Type B pancreatic cell (in vitro differentiated cells): Measurements from ENCODE around the gene SPATA13. TPM values are rescaled to one million over a fixed set of nuclear protein-coding genes. Genes with fewer than 3 reads are reported as not detected.
A peak's percentile ranks its signal among the peaks of the same experiment; 100 is the strongest.
"Not testable (repeated sequence)": the region's sequence is repeated elsewhere in the genome, so short reads cannot be mapped to it uniquely, and the experiment has no call there.

Experiments used
- DNase-seq: peaks from one replicate; pipeline ENCODE4 v3.0.0; 2021; ENCODE audit warnings: mixed read lengths; ENCODE audit not compliant: unreplicated experiment; ENCODE audit errors: extremely low spot score
- H3K27ac Mint-ChIP-seq: 2 replicates; pipeline ENCODE4 v1.8.0; 2021; ENCODE audit warnings: mild to moderate bottlenecking, mixed read lengths
- H3K27me3 Mint-ChIP-seq: 2 replicates; pipeline ENCODE4 v1.8.0; 2021; ENCODE audit warnings: mixed read lengths
- H3K36me3 Mint-ChIP-seq: 2 replicates; pipeline ENCODE4 v1.8.0; 2021; ENCODE audit warnings: mixed read lengths
- H3K4me1 Mint-ChIP-seq: one replicate; pipeline ENCODE4 v1.8.0; 2021; ENCODE audit warnings: mixed read lengths; ENCODE audit not compliant: unreplicated experiment
- H3K4me3 Mint-ChIP-seq: 2 replicates; pipeline ENCODE4 v1.8.0; 2021; ENCODE audit warnings: mild to moderate bottlenecking, mixed read lengths
- H3K9me3 Mint-ChIP-seq: 2 replicates; pipeline ENCODE4 v1.8.0; 2021; ENCODE audit warnings: mixed read lengths
- CTCF ChIP-seq: fragments of 200-600 bp; sonication (generic); conservative IDR thresholded peaks from 2 replicates; pipeline ENCODE4 v1.5.0; 2021; ENCODE audit warnings: antibody characterized with exemption, mild to moderate bottlenecking
- total RNA-seq: library from RNA; stranded (reverse); gene quantifications from 2 replicates; pipeline ENCODE4 v1.2.1, GENCODE V29; 2021; ENCODE audit warnings: low replicate concordance

Gene SPATA13
- total RNA-seq, 1 donor from 2014 or later = 22.0 TPM

- H3K27ac Mint-ChIP-seq = no peak overlapping the region
- no peaks in the 10 kb centered on the region for H3K9me3 Mint-ChIP-seq
- no peak for TF ChIP-seq CTCF
- no peak for DNase-seq
- peaks cover 9% of the 10 kb centered on the region for H3K4me1 Mint-ChIP-seq
- no peak overlapping the region for H3K4me3 Mint-ChIP-seq
- no peaks in the 10 kb centered on the region for H3K27me3 Mint-ChIP-seq
- peaks cover 11% of the 10 kb centered on the region for H3K36me3 Mint-ChIP-seq
Observed at GRCh38 chr13:24306632-24307031, 146.1 kb downstream of the SPATA13 start.

GRCh38 chr13:24307211-24308067 is 146.9 kb downstream of the SPATA13 start:
- Mint-ChIP-seq H3K9me3 (no peaks in the 10 kb centered on the region), H3K27me3 (peaks cover 4% of the 10 kb centered on the region), H3K4me3 (no peak overlapping the region), H3K27ac (no peak overlapping the region), H3K4me1 (peaks cover 9% of the 10 kb centered on the region), H3K36me3 (peaks cover 11% of the 10 kb centered on the region)
- TF ChIP-seq CTCF = no peak
- no peak for DNase-seq

- no peak overlapping the region for H3K27ac Mint-ChIP-seq
- no peaks in the 10 kb centered on the region for H3K9me3 Mint-ChIP-seq
- H3K27me3 Mint-ChIP-seq = peaks cover 4% of the 10 kb centered on the region
Observed at GRCh38 chr13:24308068-24308445, 147.5 kb downstream of the SPATA13 start.

GRCh38 chr13:24308488-24309020 is 148.0 kb downstream of the SPATA13 start:
- Mint-ChIP-seq H3K27ac (no peak overlapping the region), H3K4me1 (peaks cover 9% of the 10 kb centered on the region), H3K27me3 (peaks cover 4% of the 10 kb centered on the region), H3K9me3 (no peaks in the 10 kb centered on the region), H3K4me3 (no peak overlapping the region), H3K36me3 (peaks cover 7% of the 10 kb centered on the region)
- DNase-seq = no peak
- TF ChIP-seq CTCF = no peak

More at GRCh38 chr13:24308068-24308445, 147.5 kb downstream of the SPATA13 start:
- Mint-ChIP-seq H3K36me3 (peaks cover 11% of the 10 kb centered on the region), H3K4me3 (no peak overlapping the region), H3K4me1 (peaks cover 9% of the 10 kb centered on the region)
- no peak for DNase-seq
- no peak for TF ChIP-seq CTCF

- H3K27ac Mint-ChIP-seq, H3K9me3 Mint-ChIP-seq, H3K4me3 Mint-ChIP-seq: not testable (repeated sequence)
Observed at GRCh38 chr13:24309300-24309699, 148.8 kb downstream of the SPATA13 start, which contains the start of gene C1QTNF9. Gene C1QTNF9 (plus strand): TSS chr13:24309580. CDS start chr13:24316004, 6,424 bp downstream.

GRCh38 chr13:24313439-24313838 is 152.9 kb downstream of the SPATA13 start:
- peak; percentile 49 for TF ChIP-seq CTCF
- Mint-ChIP-seq H3K36me3 (no peaks in the 10 kb centered on the region), H3K27ac (no peak overlapping the region), H3K4me3 (no peak overlapping the region), H3K9me3 (no peaks in the 10 kb centered on the region), H3K27me3 (peaks cover 11% of the 10 kb centered on the region), H3K4me1 (peaks cover 4% of the 10 kb centered on the region)
- no peak for DNase-seq

More at GRCh38 chr13:24309300-24309699, 148.8 kb downstream of the SPATA13 start, which contains the start of gene C1QTNF9:
- DNase-seq, H3K4me1 Mint-ChIP-seq, H3K27me3 Mint-ChIP-seq, H3K36me3 Mint-ChIP-seq: not testable (repeated sequence)

- not testable (repeated sequence) for H3K4me3 Mint-ChIP-seq, H3K36me3 Mint-ChIP-seq, H3K9me3 Mint-ChIP-seq, DNase-seq, H3K4me1 Mint-ChIP-seq, H3K27ac Mint-ChIP-seq
- peaks cover 14% of the 10 kb centered on the region for H3K27me3 Mint-ChIP-seq
Observed at GRCh38 chr13:24317835-24318234, 157.3 kb downstream of the SPATA13 start.

- not testable (repeated sequence) for H3K4me3 Mint-ChIP-seq, H3K4me1 Mint-ChIP-seq, H3K27ac Mint-ChIP-seq, DNase-seq, H3K36me3 Mint-ChIP-seq, H3K9me3 Mint-ChIP-seq
- peaks cover 14% of the 10 kb centered on the region for H3K27me3 Mint-ChIP-seq
Observed at GRCh38 chr13:24318878-24319277, 158.4 kb downstream of the SPATA13 start.

GRCh38 chr13:24319641-24320040 is 159.1 kb downstream of the SPATA13 start:
- not testable (repeated sequence) for H3K4me3 Mint-ChIP-seq, H3K27ac Mint-ChIP-seq, H3K4me1 Mint-ChIP-seq, H3K36me3 Mint-ChIP-seq, H3K9me3 Mint-ChIP-seq, DNase-seq
- H3K27me3 Mint-ChIP-seq = peaks cover 14% of the 10 kb centered on the region
